ENCODE results near the gene VTI1A. TPM values are rescaled to one million over a fixed set of nuclear protein-coding genes. Genes with fewer than 3 reads are reported as not detected.

VTI1A gene
- total RNA-seq, 4 donors from 2014 or later, result 21.5 to 50.6 (median 37.5) TPM

DNA sequence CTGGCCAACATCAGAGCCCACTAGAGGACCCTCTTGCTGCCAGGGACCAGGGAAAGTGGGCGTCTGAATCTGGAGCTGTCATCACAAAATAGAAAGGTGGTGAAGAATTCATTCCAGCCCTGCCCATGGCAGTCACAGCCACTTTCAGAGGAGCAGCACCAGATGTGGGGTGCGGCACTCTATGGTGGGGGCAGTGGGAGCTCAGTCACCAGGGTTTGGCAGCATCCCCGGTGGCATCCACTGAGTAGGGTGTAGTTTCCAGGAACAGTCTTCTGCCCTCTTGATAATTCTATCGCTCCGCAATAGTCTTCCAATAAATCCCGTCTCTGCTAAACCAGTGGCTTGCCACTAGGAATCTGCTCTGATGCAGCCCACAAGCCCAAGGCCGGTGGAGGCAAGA lies 394.5 kb downstream of the VTI1A start:
- no peak for DNase-seq
- intact Hi-C loops (cut with DNase I; ENCODE audit: low total_unique reads), result no loop called here
- H3K27me3 ChIP-seq, result no peaks in the 10 kb centered on the region
- H3K36me3 ChIP-seq, result no peaks in the 10 kb centered on the region
- no peak overlapping the region for H3K27ac ChIP-seq
- H3K4me3 ChIP-seq, result no peak overlapping the region
- H3K9me3 ChIP-seq, result no peaks in the 10 kb centered on the region
- H3K4me1 ChIP-seq, result no peaks in the 10 kb centered on the region
- TF ChIP-seq POLR2A (IDR thresholded peaks at IDR 0.05), result no peak
- TF ChIP-seq, protein P1, sequence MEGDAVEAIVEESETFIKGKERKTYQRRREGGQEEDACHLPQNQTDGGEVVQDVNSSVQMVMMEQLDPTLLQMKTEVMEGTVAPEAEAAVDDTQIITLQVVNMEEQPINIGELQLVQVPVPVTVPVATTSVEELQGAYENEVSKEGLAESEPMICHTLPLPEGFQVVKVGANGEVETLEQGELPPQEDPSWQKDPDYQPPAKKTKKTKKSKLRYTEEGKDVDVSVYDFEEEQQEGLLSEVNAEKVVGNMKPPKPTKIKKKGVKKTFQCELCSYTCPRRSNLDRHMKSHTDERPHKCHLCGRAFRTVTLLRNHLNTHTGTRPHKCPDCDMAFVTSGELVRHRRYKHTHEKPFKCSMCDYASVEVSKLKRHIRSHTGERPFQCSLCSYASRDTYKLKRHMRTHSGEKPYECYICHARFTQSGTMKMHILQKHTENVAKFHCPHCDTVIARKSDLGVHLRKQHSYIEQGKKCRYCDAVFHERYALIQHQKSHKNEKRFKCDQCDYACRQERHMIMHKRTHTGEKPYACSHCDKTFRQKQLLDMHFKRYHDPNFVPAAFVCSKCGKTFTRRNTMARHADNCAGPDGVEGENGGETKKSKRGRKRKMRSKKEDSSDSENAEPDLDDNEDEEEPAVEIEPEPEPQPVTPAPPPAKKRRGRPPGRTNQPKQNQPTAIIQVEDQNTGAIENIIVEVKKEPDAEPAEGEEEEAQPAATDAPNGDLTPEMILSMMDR (IDR thresholded peaks at IDR 0.05), result no peak

DNA sequence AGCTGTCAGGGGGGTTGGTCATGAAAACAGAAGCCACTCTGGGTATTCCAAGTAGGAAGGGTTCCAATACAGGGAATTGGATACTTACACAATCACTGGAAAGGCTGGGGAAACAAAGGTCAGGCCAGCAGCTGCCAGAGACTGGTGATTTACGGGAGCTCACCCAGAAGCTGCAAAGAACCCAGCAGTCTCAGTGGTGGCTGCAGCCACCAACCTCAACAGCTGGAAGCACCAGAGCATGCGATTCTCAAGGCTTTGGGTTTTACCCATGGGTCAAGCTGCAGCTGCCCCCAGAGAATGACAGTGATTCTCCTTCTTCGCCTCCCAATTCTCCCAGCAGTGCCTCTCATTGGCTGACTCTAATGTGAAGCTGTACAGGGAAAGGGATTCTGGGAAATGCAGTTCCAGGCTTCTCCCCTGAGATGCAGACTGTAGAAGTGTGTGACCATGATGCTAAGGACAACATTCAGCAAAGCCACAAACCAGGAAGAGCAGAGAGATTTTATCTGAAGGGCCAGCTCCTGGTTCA lies 395.9 kb downstream of the VTI1A start:
- intact Hi-C loops (cut with DNase I; ENCODE audit: low total_unique reads), result no loop called here
- peak in 1 of 2 donors; percentile 43 for DNase-seq
- H3K27ac ChIP-seq, result no peak overlapping the region

DNA sequence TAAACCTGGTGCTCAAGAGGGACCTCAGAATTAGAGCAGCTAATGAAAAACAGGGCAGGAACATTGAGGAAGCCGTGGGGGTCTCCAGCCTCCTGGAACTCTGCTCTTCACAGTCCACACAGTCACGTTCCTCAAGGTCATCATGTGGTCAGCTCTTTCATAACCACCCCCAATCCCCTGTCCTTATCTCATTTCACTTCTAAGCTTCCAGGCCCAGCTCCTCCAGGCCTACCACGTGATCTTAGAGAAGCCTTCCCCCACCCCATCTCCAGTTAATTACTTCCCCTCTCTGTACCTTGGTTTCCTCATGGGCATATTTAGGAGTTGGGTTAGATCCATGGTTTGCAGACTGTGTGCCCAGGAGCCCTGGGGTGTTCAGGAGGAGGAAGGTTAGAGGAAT lies 396.6 kb downstream of the VTI1A start:
- no peak for TF ChIP-seq POLR2A (IDR thresholded peaks at IDR 0.05)
- no peak for DNase-seq
- intact Hi-C loops (cut with DNase I; ENCODE audit: low total_unique reads), result no loop called here

More for the DNA sequence above, 395.9 kb downstream of the VTI1A start:
- Histone ChIP-seq H3K4me3 (no peak overlapping the region), H3K9me3 (peaks cover 0 to 6% of the 10 kb centered on the region in 2 donors), H3K36me3 (no peaks in the 10 kb centered on the region), H3K4me1 (no peaks in the 10 kb centered on the region), H3K27me3 (no peaks in the 10 kb centered on the region)
- TF ChIP-seq, protein P1 (IDR thresholded peaks at IDR 0.05), result no peak

DNA sequence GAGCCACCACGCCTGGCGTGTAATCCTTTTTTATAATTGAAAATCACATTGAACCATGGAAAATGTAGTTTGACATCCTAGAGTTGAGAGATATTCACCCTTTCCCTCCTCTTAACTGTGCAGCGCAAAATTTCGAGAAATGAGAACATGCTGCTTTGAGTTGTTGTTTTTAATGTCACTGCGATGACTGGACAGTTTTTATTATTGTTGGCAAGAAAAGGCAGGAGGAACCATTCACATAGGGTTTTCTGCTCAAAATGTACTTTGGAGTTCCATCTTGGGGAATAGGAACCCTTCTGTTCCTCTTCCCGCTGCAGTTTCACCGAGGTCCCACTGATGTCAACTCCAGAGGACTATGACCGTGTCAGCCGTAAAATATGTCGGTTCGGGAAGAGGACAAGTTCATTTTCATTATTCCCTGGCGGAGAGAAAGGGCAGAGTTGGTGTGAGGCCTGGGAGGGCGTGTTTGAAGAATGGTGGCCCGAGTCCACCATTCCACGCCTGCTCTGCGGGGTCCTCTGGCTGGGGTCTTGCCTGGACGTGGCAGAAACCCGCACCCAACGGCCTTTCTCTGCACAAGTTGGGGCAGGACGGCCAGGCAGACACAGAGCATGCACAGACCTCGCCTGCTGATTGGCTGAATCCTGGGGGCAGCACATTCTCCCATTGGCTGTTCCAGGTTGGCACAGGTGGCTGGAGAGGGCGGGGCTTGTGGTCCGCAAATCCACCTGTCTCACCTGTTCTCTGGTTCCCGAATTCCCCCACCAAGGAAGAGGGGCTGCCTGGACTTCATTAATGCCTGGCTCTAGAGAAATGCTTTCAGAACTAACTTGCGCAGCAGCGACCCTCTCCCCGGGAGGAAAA lies 397.9 kb downstream of the VTI1A start:
- Histone ChIP-seq H3K4me3 (no peak overlapping the region), H3K27ac (no peak overlapping the region), H3K36me3 (no peaks in the 10 kb centered on the region), H3K4me1 (no peaks in the 10 kb centered on the region), H3K9me3 (peaks cover 0 to 10% of the 10 kb centered on the region in 2 donors), H3K27me3 (no peaks in the 10 kb centered on the region)
- intact Hi-C loops (cut with DNase I; ENCODE audit: low total_unique reads), result no loop called here
- no peak for TF ChIP-seq POLR2A (IDR thresholded peaks at IDR 0.05)
- TF ChIP-seq, protein P1 (IDR thresholded peaks at IDR 0.05), result no peak
- DNase-seq, result no peak

More for the DNA sequence above, 396.6 kb downstream of the VTI1A start:
- Histone ChIP-seq H3K36me3 (no peaks in the 10 kb centered on the region), H3K4me3 (no peak overlapping the region), H3K27me3 (no peaks in the 10 kb centered on the region), H3K27ac (no peak overlapping the region), H3K4me1 (no peaks in the 10 kb centered on the region), H3K9me3 (peaks cover 0 to 10% of the 10 kb centered on the region in 2 donors)

DNA sequence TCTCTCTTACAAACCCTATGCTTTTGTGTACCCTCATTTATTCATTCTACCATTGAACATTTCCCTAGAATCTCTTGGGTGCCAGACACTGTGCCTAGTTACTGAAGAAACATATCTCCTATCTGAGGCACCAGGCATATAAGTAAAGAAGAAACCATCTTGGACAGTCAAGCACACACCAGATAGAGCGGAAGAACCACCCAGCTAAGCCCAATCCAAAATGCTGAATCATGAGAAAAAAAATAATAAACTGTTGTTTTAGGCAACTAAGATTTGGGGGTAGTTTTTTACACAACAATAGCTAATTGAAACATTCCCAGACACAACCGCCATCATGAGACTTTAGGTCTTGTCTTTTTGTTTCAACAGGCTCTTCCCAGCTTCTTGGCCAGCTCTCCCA lies 400.8 kb downstream of the VTI1A start:
- H3K36me3 ChIP-seq, result no peaks in the 10 kb centered on the region
- H3K27ac ChIP-seq, result no peak overlapping the region
- intact Hi-C loops (cut with DNase I; ENCODE audit: low total_unique reads), result no loop called here
- no peak for TF ChIP-seq POLR2A (IDR thresholded peaks at IDR 0.05)
- TF ChIP-seq, protein P1 (IDR thresholded peaks at IDR 0.05), result no peak
- peaks cover 0 to 10% of the 10 kb centered on the region in 2 donors for H3K9me3 ChIP-seq
- H3K27me3 ChIP-seq, result no peaks in the 10 kb centered on the region
- H3K4me1 ChIP-seq, result no peaks in the 10 kb centered on the region
- no peak overlapping the region for H3K4me3 ChIP-seq
- no peak for DNase-seq

Data from uterus (tissue), 4 donors.